H1 (cell line): Measurements from ENCODE around the gene TIAL1.

Source experiments
- CHD2 ChIP-seq: IDR thresholded peaks from 2 replicates; pipeline ENCODE4 v1.6.1; 2012; ENCODE audit warnings: low read length, improper control_type of control experiment
- CREB1 ChIP-seq: IDR thresholded peaks from 2 replicates; pipeline ENCODE4 v1.6.1; 2012; ENCODE audit warnings: inconsistent platforms
- EZH2 ChIP-seq: fragments of 200-600 bp; sonication (generic); IDR thresholded peaks from 2 replicates; pipeline ENCODE4 v1.7.1; 2012; ENCODE audit warnings: low read depth, mild to moderate bottlenecking, moderate library complexity, low read length, inconsistent platforms; ENCODE audit not compliant: severe bottlenecking
- JUND ChIP-seq: IDR thresholded peaks from 2 replicates; pipeline ENCODE4 v1.6.1; 2011; ENCODE audit warnings: mild to moderate bottlenecking, improper control_type of control experiment, low read length
- POLR2A ChIP-seq, 2 experiments: IDR thresholded peaks; 1 replicate in 1 of 2; 2 replicates in 1 of 2; pipeline ENCODE4 v1.6.1; 2011; ENCODE audit warnings: low read depth in 2 of 2, low read length in 2 of 2, mild to moderate bottlenecking in 2 of 2; ENCODE audit errors: control extremely low read depth in 1 of 2
- POLR2AphosphoS5 ChIP-seq: IDR thresholded peaks from 2 replicates; pipeline ENCODE4 v1.6.1; 2011; ENCODE audit warnings: low read depth, low read length
- SUZ12 ChIP-seq: fragments of 200-600 bp; sonication (generic); IDR thresholded peaks from 2 replicates; pipeline ENCODE4 v1.6.1; 2012; ENCODE audit warnings: mild to moderate bottlenecking, inconsistent platforms, low read length, moderate library complexity, mixed read lengths
- TAF1 ChIP-seq: IDR thresholded peaks from 2 replicates; pipeline ENCODE4 v1.6.1; 2011; ENCODE audit warnings: mild to moderate bottlenecking, low read depth, low read length
- TF ChIP-seq, protein P1 (sequence below), 3 experiments: IDR thresholded peaks; 1 replicate in 2 of 3; 2 replicates in 1 of 3; pipeline versions ENCODE4 v1.5.1 to v1.6.1; 2011; ENCODE audit warnings: low read length in 3 of 3, mild to moderate bottlenecking in 3 of 3, inconsistent platforms in 2 of 3, low read depth in 1 of 3, moderate library complexity in 1 of 3; ENCODE audit not compliant: insufficient read depth in 1 of 3; ENCODE audit errors: control extremely low read depth in 1 of 3
- TF ChIP-seq, protein P2 (sequence below): IDR thresholded peaks from 2 replicates; pipeline ENCODE4 v1.6.1; 2012; ENCODE audit warnings: inconsistent platforms
- TF ChIP-seq, protein P3 (sequence below): IDR thresholded peaks from 2 replicates; pipeline ENCODE4 v1.6.1; 2011; ENCODE audit warnings: low read depth, mild to moderate bottlenecking, low read length; ENCODE audit not compliant: insufficient read depth

DNA sequence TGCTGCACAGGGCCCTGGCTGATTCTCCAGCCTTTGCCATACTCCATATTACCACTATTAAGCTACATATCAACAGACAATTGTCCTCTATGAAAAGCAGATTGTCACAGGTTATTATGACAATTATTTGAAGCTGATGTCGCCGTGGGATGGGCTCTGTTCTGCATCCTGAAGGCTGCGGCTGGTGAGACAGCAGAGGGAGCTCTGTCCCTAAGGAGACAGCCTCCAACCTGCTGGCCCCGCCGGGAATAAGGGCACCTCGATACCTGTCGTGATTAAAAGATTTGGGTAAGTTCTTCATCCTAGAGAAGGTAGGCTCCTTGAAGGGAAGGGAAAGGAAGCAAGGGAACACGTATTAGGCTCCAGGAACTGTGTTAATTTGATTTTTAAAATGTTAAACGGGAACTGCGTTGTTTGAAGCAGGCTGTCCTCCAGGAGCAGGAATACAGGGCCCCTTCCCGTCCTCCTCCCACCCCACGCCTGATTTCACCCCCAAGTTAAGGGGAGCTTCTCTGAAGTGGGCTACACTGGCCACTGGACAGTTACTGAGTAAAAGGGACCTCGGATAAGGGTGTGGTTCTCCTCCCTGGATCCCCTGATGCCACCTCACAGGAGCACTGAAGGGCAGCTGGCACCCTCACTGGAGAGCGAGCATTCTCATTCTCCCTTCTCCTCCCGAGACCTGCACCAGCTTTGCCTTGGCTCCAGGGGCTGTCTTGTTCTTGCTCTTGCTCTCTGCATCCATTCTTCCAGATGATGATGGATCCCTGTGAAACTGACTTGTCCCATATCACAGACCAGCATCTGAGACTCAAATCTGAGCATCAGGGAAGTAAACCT lies 11.8 kb upstream of the TIAL1 start:
- TF ChIP-seq POLR2AphosphoS5, result no peak
- TF ChIP-seq, protein P1, sequence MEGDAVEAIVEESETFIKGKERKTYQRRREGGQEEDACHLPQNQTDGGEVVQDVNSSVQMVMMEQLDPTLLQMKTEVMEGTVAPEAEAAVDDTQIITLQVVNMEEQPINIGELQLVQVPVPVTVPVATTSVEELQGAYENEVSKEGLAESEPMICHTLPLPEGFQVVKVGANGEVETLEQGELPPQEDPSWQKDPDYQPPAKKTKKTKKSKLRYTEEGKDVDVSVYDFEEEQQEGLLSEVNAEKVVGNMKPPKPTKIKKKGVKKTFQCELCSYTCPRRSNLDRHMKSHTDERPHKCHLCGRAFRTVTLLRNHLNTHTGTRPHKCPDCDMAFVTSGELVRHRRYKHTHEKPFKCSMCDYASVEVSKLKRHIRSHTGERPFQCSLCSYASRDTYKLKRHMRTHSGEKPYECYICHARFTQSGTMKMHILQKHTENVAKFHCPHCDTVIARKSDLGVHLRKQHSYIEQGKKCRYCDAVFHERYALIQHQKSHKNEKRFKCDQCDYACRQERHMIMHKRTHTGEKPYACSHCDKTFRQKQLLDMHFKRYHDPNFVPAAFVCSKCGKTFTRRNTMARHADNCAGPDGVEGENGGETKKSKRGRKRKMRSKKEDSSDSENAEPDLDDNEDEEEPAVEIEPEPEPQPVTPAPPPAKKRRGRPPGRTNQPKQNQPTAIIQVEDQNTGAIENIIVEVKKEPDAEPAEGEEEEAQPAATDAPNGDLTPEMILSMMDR (IDR thresholded peaks at IDR 0.05; ENCODE audit: control extremely low read depth in 1 of 3, insufficient read depth in 1 of 3, low read depth in 1 of 3, low read length in 3 of 3), result peak; percentile 69 to 82 (median 76)
- TF ChIP-seq POLR2A (IDR thresholded peaks at IDR 0.05; ENCODE audit: control extremely low read depth in 1 of 2, low read depth in 2 of 2, low read length in 2 of 2), result no peak
- TF ChIP-seq TAF1, result no peak
- no peak for TF ChIP-seq EZH2
- TF ChIP-seq, protein P2, sequence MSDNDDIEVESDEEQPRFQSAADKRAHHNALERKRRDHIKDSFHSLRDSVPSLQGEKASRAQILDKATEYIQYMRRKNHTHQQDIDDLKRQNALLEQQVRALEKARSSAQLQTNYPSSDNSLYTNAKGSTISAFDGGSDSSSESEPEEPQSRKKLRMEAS, result no peak
- TF ChIP-seq, protein P3, sequence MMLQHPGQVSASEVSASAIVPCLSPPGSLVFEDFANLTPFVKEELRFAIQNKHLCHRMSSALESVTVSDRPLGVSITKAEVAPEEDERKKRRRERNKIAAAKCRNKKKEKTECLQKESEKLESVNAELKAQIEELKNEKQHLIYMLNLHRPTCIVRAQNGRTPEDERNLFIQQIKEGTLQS, result no peak
- no peak for TF ChIP-seq CREB1
- TF ChIP-seq SUZ12, result no peak
- no peak for TF ChIP-seq JUND
- TF ChIP-seq CHD2, result no peak
